Activated CD4-positive, CD25-positive, alpha-beta regulatory T cell treated with anti-CD3 and anti-CD28 coated beads, Interleukin-2, amount 50 U/mL, for 72 hours (primary cell): ENCODE results near the gene HBEGF.

Experiments used
- DNase-seq: peaks from one replicate; pipeline ENCODE4 v3.0.0; 2021

The HBEGF gene

GRCh38 chr5:140301136-140301535, 45.3 kb downstream of the HBEGF start:
- no peak for DNase-seq

GRCh38 chr5:140299056-140299455, 47.3 kb downstream of the HBEGF start:
- DNase-seq: no peak

- no peak for DNase-seq
Measured at GRCh38 chr5:140298183-140298601, 48.2 kb downstream of the HBEGF start.

GRCh38 chr5:140297283-140297682, 49.1 kb downstream of the HBEGF start:
- DNase-seq: no peak

GRCh38 chr5:140296289-140296688, 50.1 kb downstream of the HBEGF start:
- no peak for DNase-seq

GRCh38 chr5:140295414-140295813, 51.0 kb downstream of the HBEGF start:
- no peak for DNase-seq

GRCh38 chr5:140294753-140295152, 51.6 kb downstream of the HBEGF start:
- DNase-seq: no peak

- no peak for DNase-seq
Measured at GRCh38 chr5:140293849-140294100, 52.6 kb downstream of the HBEGF start.

- DNase-seq: no peak
Measured at GRCh38 chr5:140293091-140293848, 53.1 kb downstream of the HBEGF start.

GRCh38 chr5:140292212-140293036, 54.0 kb downstream of the HBEGF start:
- DNase-seq: no peak

- no peak for DNase-seq
Measured at GRCh38 chr5:140287801-140288521, 58.4 kb downstream of the HBEGF start.

- no peak for DNase-seq
Measured at GRCh38 chr5:140286424-140286823, 60.0 kb downstream of the HBEGF start.

- DNase-seq: no peak
Measured at GRCh38 chr5:140284013-140284412, 62.4 kb downstream of the HBEGF start.
